ENCODE measurements around the gene TRPM3. TPM values are rescaled to one million over a fixed set of nuclear protein-coding genes. Genes with fewer than 3 reads are reported as not detected.

Gene TRPM3
- 1 to 10 TPM in 1 of 4 donors, under 1 TPM in 2, not detected in 1; 0.27 to 1.2 (median 0.47) TPM for total RNA-seq

DNA sequence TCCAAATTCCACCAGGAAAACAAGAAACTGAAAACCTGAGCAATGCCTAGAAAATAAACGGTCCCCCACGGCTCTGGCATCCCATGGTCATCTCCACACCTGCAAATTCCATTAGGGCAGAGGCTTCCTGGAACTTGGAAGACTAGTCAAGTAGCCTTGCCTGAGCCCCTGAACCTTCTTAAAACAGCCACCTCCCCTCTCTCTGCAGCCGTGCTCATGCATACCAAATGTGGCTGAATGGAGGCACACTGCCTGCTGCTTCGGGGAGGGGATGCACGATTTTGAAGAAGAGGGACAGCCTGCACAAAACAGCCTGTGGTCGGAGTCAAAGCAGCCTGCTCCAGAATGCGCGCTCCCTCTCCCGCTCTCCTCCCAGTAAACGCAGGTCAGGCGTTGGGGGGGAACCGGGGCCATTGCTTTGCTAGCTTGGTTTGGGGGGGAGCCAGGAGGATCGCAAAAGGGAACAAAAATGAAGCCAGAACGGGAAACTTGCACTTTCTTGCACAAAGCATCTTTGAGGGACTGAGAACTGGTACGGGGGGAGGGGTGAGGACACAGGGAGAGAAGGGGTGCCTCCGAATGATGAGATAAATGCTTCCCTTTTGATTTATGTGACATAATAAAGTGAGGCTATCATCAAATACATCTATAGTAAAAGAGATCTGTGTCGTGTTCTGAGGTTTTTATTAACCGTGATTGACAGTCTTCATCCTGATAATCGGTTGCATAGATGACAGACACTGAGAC is at the start of gene TRPM3:
Gene TRPM3 (minus strand): TSS at position 347 of the 747 bp plus-strand sequence. CDS start 267 bp downstream, at position 80.
- no peak for ATAC-seq
- Histone ChIP-seq H3K9me3 (no peaks in the 10 kb centered on the region), H3K27ac (no peak within 1 kb of the TSS), H3K4me3 (no peak within 1 kb of the TSS), H3K27me3 (peaks cover 42% of the 10 kb centered on the region), H3K36me3 (no peaks in the 10 kb centered on the region), H3K4me1 (peaks cover 0 to 5% (median 0%) of the 10 kb centered on the region in 3 donors)
- WGBS, 2 donors (ENCODE audit: low coverage in 1 of 2): 0 to 2% methylated on average over 10 to 15 of the region's 19 CpGs
- TF ChIP-seq POLR2A (IDR thresholded peaks at IDR 0.05) (no peak), EP300 (IDR thresholded peaks at IDR 0.05) (no peak), POLR2AphosphoS5 (IDR thresholded peaks at IDR 0.05) (no peak)
- TF ChIP-seq, protein P1, sequence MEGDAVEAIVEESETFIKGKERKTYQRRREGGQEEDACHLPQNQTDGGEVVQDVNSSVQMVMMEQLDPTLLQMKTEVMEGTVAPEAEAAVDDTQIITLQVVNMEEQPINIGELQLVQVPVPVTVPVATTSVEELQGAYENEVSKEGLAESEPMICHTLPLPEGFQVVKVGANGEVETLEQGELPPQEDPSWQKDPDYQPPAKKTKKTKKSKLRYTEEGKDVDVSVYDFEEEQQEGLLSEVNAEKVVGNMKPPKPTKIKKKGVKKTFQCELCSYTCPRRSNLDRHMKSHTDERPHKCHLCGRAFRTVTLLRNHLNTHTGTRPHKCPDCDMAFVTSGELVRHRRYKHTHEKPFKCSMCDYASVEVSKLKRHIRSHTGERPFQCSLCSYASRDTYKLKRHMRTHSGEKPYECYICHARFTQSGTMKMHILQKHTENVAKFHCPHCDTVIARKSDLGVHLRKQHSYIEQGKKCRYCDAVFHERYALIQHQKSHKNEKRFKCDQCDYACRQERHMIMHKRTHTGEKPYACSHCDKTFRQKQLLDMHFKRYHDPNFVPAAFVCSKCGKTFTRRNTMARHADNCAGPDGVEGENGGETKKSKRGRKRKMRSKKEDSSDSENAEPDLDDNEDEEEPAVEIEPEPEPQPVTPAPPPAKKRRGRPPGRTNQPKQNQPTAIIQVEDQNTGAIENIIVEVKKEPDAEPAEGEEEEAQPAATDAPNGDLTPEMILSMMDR (IDR thresholded peaks at IDR 0.05): no peak

DNA sequence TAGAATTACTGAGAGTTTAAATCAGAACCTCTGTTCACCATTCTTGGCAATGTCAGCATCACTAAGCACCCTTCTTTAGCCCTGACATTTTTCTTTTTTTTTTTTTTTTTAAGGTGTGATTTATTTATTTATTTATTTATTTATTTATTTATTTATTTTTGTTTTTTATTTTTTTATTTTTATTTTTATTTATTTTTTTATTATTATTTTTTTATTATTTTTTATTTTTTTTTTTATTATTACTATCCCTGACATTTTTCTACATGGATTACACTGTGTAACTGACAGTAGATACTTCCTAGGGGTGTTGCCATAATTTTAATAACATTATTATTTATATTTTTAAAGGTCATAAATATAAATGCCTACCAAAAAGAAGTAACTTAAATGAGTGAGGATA is 47.0 kb upstream of the TRPM3 start:
- no peak overlapping the region for H3K27ac ChIP-seq
- no peaks in the 10 kb centered on the region for H3K36me3 ChIP-seq
- TF ChIP-seq POLR2A (IDR thresholded peaks at IDR 0.05) (no peak), EP300 (IDR thresholded peaks at IDR 0.05) (no peak), POLR2AphosphoS5 (IDR thresholded peaks at IDR 0.05) (no peak)
- TF ChIP-seq, protein P1 (IDR thresholded peaks at IDR 0.05): no peak
- no peaks in the 10 kb centered on the region for H3K9me3 ChIP-seq
- no peaks in the 10 kb centered on the region for H3K4me1 ChIP-seq
- no peak overlapping the region for H3K4me3 ChIP-seq
- no peaks in the 10 kb centered on the region for H3K27me3 ChIP-seq
- ATAC-seq: no peak

DNA sequence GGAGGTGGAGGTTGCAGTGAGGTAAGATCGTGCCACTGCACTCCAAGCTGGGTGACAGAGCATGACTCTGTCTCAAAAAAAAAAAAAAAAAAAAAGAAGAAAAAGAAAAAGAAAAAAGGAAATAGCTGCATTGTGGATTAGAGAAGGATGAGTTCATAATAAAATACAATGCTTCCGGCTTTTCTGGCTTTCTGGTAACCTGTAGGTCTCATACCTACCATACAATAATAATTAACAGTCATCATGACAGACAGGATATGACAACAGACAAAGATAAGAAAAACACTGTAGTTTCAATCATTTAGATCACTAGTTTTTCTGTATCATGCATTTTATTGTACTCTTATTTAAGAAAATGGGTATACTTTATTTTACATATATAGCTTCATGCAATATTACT is 40.7 kb upstream of the TRPM3 start:
- Histone ChIP-seq H3K27me3 (no peaks in the 10 kb centered on the region), H3K4me1 (no peaks in the 10 kb centered on the region), H3K36me3 (no peaks in the 10 kb centered on the region), H3K27ac (no peak overlapping the region), H3K4me3 (no peak overlapping the region), H3K9me3 (no peaks in the 10 kb centered on the region)
- TF ChIP-seq, protein P1 (IDR thresholded peaks at IDR 0.05): no peak
- TF ChIP-seq POLR2A (IDR thresholded peaks at IDR 0.05) (no peak), EP300 (IDR thresholded peaks at IDR 0.05) (no peak), POLR2AphosphoS5 (IDR thresholded peaks at IDR 0.05) (no peak)
- ATAC-seq: no peak
- 82 to 88% methylated on average over 1 to 2 of the region's 2 CpGs for WGBS, 2 donors (ENCODE audit: low coverage in 1 of 2)

DNA sequence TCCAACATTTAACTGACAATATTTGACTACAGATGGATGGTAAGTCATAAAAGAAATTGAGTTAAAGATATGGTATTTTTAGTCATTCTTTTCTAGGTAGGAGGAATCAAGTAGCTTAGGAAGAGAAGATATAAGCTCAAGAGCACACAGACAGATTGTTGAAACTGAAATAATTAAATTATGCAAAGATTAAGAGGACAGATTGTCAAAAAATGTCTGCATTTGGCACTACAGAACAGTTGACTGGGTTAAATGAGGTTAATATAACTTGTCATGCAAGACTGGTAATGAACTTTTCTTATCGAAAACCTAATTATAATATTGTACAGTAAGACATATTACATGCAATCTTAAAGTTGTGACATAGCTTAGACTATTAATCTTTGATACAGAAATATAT is 36.3 kb upstream of the TRPM3 start:
- TF ChIP-seq, protein P1 (IDR thresholded peaks at IDR 0.05): no peak
- Histone ChIP-seq H3K4me3 (no peak overlapping the region), H3K4me1 (no peaks in the 10 kb centered on the region), H3K9me3 (no peaks in the 10 kb centered on the region), H3K27ac (no peak overlapping the region), H3K36me3 (no peaks in the 10 kb centered on the region), H3K27me3 (no peaks in the 10 kb centered on the region)
- ATAC-seq: no peak
- 71 to 83% methylated on average over 1 of the region's 1 CpG for WGBS, 2 donors (ENCODE audit: low coverage in 1 of 2)

DNA sequence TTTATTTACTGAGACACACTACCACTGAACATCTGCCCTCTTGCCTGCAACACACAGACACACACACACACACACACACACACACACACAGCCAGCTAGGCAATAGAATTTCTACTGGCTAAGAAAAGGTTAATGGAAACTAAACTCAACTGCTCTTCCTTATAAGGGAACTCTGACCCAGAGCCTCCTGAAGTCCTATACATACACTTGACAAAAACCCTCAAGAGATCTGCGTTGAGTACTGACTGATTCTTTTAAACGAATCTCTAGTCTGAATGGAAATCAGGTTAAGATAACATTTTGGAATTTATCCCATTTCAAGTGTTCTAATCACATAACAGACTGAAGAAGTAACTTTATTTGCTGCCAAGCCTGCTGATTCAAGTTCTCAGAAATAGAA is 25.9 kb upstream of the TRPM3 start:
- Histone ChIP-seq H3K27me3 (no peaks in the 10 kb centered on the region), H3K27ac (no peak overlapping the region), H3K9me3 (peaks cover 0 to 15% (median 0%) of the 10 kb centered on the region in 3 donors), H3K36me3 (no peaks in the 10 kb centered on the region), H3K4me1 (no peaks in the 10 kb centered on the region), H3K4me3 (no peak overlapping the region)
- ATAC-seq: no peak
- 10 to 20% methylated on average over 2 of the region's 2 CpGs for whole genome bisulfite sequencing, 2 donors (ENCODE audit: low coverage in 1 of 2)
- TF ChIP-seq POLR2AphosphoS5 (IDR thresholded peaks at IDR 0.05): no peak
- no peak for TF ChIP-seq EP300 (IDR thresholded peaks at IDR 0.05)
- TF ChIP-seq POLR2A (IDR thresholded peaks at IDR 0.05): no peak
- TF ChIP-seq, protein P1 (IDR thresholded peaks at IDR 0.05): no peak
